ENCODE measurements around the gene CLN3.
"Not testable (repeated sequence)": the region's sequence is repeated elsewhere in the genome, so short reads cannot be mapped to it uniquely, and the experiment has no call there.

The CLN3 gene

GRCh38 chr16:28491970-28492474 is at the start of gene CLN3:
Gene CLN3, minus strand, starts transcription at chr16:28492074. Its CDS starts 315 bp downstream, at chr16:28491759.
- DNase-seq (ENCODE audit: low read depth), result peak; percentile 94

- DNase-seq (ENCODE audit: low read depth), result no peak
Observed at GRCh38 chr16:28540346-28540745, 48.5 kb upstream of the CLN3 start.

- peak; percentile 99 for DNase-seq (ENCODE audit: low read depth)
Observed at GRCh38 chr16:28538733-28539596, 47.1 kb upstream of the CLN3 start, which contains the start of gene NUPR1. Gene NUPR1, minus strand, starts transcription at chr16:28538974. Its CDS starts 67 bp downstream, at chr16:28538907.

GRCh38 chr16:28537964-28538732 is 46.3 kb upstream of the CLN3 start:
- DNase-seq (ENCODE audit: low read depth), result no peak

- DNase-seq (ENCODE audit: low read depth), result no peak
Observed at GRCh38 chr16:28537076-28537475, 45.2 kb upstream of the CLN3 start.

- DNase-seq (ENCODE audit: low read depth), result peak; percentile 51
Observed at GRCh38 chr16:28534542-28535373, 42.9 kb upstream of the CLN3 start.

GRCh38 chr16:28532940-28533647 is 41.2 kb upstream of the CLN3 start:
- no peak for DNase-seq (ENCODE audit: low read depth)

GRCh38 chr16:28531777-28532744 is 40.2 kb upstream of the CLN3 start:
- DNase-seq (ENCODE audit: low read depth), result no peak

- no peak for DNase-seq (ENCODE audit: low read depth)
Observed at GRCh38 chr16:28529124-28529523, 37.2 kb upstream of the CLN3 start.

GRCh38 chr16:28528463-28528867 is 36.6 kb upstream of the CLN3 start:
- no peak for DNase-seq (ENCODE audit: low read depth)

- no peak for DNase-seq (ENCODE audit: low read depth)
Observed at GRCh38 chr16:28527985-28528384, 36.1 kb upstream of the CLN3 start.

GRCh38 chr16:28527100-28527785 is 35.4 kb upstream of the CLN3 start:
- DNase-seq (ENCODE audit: low read depth), result not testable (repeated sequence)

GRCh38 chr16:28526201-28527099 is 34.6 kb upstream of the CLN3 start:
- no peak for DNase-seq (ENCODE audit: low read depth)

- no peak for DNase-seq (ENCODE audit: low read depth)
Observed at GRCh38 chr16:28524681-28525171, 32.9 kb upstream of the CLN3 start.

- DNase-seq (ENCODE audit: low read depth), result no peak
Observed at GRCh38 chr16:28522792-28523191, 30.9 kb upstream of the CLN3 start.

- no peak for DNase-seq (ENCODE audit: low read depth)
Observed at GRCh38 chr16:28521436-28521835, 29.6 kb upstream of the CLN3 start.

GRCh38 chr16:28520672-28521071 is 28.8 kb upstream of the CLN3 start:
- no peak for DNase-seq (ENCODE audit: low read depth)

GRCh38 chr16:28514246-28514645 is 22.4 kb upstream of the CLN3 start:
- no peak for DNase-seq (ENCODE audit: low read depth)
